Measurements from ENCODE around the gene TRIM13.
"Not testable (repeated sequence)": the region's sequence is repeated elsewhere in the genome, so short reads cannot be mapped to it uniquely, and the experiment has no call there.

TRIM13 gene

GRCh38 chr13:49997955-49998354 is 1.1 kb downstream of the TRIM13 start:
- DNase-seq: no peak

DNA sequence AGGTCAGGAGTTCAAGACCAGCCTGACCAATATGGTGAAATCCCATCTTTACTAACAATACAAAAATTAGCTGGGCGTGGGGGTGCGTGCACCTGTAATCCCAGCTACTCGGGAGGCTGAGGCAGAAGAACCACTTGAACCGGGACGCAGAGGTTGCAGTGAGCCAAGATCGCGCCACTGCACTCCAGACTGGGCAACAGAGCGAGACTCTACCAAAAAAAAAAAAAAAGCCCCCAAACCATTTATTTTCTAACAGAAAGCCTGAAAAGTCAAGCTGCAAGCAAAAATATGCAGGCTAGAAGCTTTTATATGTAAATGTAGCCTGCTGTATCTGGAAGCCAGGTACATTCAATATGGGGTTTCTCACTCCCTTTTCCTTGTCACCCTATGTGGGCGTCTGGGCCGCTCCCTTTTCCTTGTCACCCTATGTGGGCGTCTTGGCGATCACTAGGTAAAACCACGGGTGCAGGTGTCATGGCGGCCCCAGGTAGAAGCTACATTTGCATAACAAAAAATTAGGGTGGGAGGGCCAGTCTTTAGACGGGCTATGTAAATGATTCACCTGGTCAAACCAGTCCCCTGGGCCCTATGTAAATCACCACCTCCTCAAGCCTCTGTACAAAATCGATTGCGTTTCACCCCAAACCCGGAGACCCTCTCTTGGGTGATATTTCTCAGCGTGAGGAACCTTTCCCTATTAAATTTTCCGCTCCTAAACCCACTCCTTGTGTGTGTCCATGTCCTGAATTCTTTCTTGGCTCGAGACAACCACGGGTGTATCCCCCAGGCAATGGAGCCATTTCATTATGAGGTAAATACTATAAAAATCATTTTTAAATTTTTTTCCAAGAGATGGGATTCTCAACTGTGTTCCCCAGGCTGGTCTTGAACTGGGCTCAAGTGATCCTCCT is 2.1 kb downstream of the TRIM13 start:
- DNase-seq: no peak

DNA sequence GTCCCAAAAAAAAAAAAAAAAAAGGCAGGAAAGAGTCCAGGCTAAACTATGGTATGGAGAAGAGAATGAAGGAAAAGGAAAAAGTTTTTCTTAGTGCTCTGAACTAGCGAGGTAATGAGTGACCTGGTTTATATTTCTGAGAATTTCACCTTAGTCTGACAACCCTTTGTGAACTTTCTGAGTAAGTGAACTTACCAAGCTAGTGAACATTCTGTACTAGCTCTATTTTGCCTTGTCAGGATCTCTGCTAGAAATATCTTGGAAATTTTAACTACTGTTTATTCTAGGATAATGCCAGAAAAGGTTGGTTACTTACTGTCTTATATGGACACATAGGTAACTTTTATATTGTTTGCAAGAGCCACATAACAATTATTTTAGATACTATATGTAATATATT is 4.4 kb downstream of the TRIM13 start:
- no peak for DNase-seq

GRCh38 chr13:50006426-50007135 is 9.7 kb downstream of the TRIM13 start:
- DNase-seq: no peak

DNA sequence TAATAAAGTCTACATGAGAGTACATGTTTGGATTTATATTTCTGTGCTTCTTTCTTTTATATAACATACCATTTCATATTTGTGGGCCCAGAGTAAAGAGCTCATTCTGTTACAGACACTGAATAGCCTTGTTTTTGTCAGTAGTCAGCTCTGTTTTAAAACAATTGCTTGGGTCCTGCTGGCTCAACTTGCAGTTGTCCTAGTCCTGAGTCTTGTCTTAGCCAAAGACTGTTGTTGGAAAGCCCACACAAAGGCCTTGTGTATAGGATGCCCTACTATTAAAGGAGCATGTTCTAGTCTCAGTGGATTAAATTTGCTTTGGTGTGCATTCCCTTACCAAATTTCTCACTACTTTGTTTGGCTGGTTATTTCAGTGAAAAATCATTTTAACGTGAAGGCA is 14.6 kb downstream of the TRIM13 start:
- no peak for DNase-seq

DNA sequence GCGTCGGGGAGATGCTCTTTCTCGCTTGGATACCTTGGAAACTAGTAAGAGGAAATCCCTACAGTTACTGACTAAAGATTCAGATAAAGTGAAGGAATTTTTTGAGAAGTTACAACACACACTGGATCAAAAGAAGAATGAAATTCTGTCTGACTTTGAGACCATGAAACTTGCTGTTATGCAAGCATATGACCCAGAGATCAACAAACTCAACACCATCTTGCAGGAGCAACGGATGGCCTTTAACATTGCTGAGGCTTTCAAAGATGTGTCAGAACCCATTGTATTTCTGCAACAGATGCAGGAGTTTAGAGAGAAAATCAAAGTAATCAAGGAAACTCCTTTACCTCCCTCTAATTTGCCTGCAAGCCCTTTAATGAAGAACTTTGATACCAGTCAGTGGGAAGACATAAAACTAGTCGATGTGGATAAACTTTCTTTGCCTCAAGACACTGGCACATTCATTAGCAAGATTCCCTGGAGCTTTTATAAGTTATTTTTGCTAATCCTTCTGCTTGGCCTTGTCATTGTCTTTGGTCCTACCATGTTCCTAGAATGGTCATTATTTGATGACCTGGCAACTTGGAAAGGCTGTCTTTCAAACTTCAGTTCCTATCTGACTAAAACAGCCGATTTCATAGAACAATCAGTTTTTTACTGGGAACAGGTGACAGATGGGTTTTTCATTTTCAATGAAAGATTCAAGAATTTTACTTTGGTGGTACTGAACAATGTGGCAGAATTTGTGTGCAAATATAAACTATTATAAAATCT is 15.7 kb downstream of the TRIM13 start:
- DNase-seq: no peak

- DNase-seq: no peak
Measured at GRCh38 chr13:50014386-50014785, 17.5 kb downstream of the TRIM13 start.

DNA sequence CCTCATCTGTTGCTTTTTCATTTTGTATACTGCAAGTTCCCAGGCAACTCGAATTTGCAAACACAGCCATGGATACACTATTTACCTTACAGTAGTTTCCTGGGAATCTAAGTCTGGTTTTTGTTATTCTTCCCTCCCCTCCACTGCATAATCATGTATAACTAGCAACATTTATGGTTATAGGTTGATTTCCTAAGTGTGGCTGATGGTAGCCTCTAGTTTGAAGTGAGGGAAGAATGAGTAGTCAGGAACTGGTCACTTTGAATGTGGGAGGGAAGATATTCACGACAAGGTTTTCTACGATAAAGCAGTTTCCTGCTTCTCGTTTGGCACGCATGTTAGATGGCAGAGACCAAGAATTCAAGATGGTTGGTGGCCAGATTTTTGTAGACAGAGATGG is 18.4 kb downstream of the TRIM13 start, which contains the start of gene KCNRG:
TSS of gene KCNRG (plus strand) at position 187 of the 400 bp plus-strand sequence. CDS start at position 237, 50 bp downstream.
- DNase-seq: no peak

GRCh38 chr13:50015750-50016149 is 18.9 kb downstream of the TRIM13 start:
- no peak for DNase-seq

GRCh38 chr13:50016444-50016843 is 19.6 kb downstream of the TRIM13 start:
- no peak for DNase-seq

- DNase-seq: no peak
Measured at GRCh38 chr13:50017819-50018218, 21.0 kb downstream of the TRIM13 start.

DNA sequence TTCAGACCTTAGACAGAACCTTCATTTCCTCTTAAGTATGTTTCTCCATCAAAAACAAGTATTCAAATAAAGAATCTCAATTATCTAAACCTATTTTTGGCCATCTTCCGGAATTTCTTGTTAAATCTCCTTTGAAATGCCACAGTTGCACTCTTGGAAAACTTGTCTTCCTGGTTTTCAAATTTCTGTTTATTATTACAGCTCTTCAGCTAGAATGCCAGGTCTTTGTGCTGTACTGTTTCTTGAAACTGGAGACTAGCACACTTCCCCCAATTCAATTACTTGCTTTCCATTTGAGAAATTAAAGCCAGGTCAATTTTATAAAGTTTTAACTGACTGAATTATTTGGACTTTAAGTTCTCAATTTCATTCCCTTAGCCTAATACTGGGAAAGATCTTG is 28.6 kb downstream of the TRIM13 start:
- no peak for DNase-seq

GRCh38 chr13:50026788-50027473 is 30.1 kb downstream of the TRIM13 start:
- DNase-seq: no peak

DNA sequence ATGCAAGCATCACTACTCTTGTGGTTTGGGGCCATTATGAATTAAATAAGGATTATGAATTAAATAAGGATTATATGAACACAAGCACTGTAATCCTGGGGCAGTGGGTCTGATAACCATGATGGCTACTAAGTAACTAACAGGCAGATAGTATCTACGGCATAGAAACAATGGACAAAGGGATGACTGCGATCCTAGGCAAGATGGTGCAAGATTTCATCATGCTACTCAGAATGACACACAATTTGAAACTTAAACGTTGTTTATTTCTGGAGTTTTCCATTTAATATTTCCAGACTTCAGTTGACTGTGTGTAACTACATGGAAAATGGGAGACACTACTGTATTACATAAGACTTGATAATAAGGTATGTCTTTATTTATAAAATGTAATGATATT is 33.5 kb downstream of the TRIM13 start:
- no peak for DNase-seq

DNA sequence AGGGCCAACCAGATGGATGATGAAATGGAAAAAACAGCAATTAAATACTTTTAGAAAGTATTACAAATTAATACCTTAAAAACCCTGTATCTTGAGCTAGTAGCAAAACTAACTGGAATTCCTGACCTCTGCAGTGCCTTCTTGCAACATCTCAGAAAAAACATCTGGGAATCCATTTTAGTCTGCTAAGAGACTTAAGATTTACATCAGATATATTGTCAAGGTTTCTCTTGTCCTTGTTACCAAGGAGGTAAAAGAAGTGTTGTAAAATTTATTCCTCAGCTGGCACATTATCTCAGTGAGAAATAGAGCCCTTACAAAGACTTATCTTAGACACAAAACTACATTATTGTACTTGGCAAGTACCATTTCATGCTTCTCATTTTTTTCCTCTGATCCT is 36.9 kb downstream of the TRIM13 start:
- no peak for DNase-seq

- no peak for DNase-seq
Measured at GRCh38 chr13:50037788-50038187, 40.9 kb downstream of the TRIM13 start.

GRCh38 chr13:50038266-50038665 is 41.4 kb downstream of the TRIM13 start:
- no peak for DNase-seq

DNA sequence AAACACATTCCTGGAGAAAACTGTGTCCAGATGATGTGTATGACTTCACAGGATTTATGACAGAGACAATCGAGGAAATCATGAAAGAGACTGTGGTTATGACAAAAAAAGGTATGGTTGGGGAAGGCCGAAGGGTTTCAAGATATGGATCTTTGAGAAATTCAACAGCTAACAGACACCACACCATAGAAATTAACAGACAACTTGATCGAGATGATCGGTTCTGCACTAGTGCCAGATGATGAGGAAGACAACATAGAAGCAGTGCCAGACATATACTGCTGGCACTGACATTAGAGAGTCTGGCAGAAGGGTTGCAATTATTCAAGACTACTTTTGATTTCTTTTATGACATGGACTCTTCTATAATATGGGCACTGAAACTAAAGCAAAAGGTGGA is 55.6 kb downstream of the TRIM13 start:
- no peak for DNase-seq

GRCh38 chr13:50053844-50054243 is 57.0 kb downstream of the TRIM13 start:
- no peak for DNase-seq

- no peak for DNase-seq
Measured at GRCh38 chr13:50055454-50055853, 58.6 kb downstream of the TRIM13 start.

- no peak for DNase-seq
Measured at GRCh38 chr13:50060718-50061117, 63.9 kb downstream of the TRIM13 start.

- DNase-seq: not testable (repeated sequence)
Measured at GRCh38 chr13:50062336-50062735, 65.5 kb downstream of the TRIM13 start.

GRCh38 chr13:50065712-50066111 is 68.9 kb downstream of the TRIM13 start:
- DNase-seq: no peak
